Epithelial cell of prostate (primary cell): ENCODE data around the gene DRD3.

Experiments
- DNase-seq: peaks from one replicate; pipeline ENCODE4 v3.0.0-alpha.2; 2011; ENCODE audit warnings: low read depth, low spot score
- H3K27ac ChIP-seq: fragments of 450-650 bp; 2 replicates; pipeline ENCODE4 v1.5.1; 2017; ENCODE audit warnings: mild to moderate bottlenecking

DRD3 gene

DNA sequence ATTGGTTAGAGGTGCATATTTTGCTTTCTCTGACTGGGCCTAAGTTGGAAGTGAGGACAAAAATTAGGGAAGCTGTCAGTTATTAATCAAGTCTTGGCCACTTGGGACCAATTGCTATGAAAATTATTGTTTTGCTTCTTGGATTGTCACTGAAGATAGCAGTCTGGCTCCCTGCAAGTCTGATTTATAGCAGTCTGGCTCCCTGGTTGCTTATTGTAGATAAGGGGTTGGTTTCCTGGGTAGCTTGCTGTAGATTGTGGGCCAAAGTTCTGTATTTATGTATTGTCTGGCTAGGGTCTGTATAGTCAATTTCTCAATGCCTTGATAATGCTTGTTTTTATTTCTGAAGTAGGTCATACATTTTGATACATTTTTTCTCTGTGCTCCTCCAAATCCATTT lies 13.3 kb upstream of the DRD3 start:
- DNase-seq = no peak
- H3K27ac ChIP-seq = no peak overlapping the region

DNA sequence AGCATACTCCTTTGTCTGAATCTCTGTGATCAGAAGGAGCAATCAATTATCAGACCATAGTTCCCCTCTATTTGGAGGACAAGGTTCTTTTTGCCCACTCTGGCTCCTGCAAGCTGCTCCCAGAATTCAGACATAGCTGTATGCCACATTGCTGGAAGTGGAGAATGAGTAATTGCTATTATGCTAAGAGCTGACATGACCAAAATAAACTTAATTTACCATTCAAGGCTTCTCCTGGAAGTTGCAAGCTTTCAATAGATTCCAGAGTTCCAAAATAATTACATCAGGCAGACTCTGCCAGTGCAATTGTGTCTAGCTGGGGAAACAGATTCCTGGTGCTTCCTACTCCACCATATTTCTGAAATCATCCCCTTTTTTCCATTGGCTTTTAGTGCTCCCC lies 7.6 kb upstream of the DRD3 start:
- H3K27ac ChIP-seq = no peak overlapping the region
- no peak for DNase-seq

DNA sequence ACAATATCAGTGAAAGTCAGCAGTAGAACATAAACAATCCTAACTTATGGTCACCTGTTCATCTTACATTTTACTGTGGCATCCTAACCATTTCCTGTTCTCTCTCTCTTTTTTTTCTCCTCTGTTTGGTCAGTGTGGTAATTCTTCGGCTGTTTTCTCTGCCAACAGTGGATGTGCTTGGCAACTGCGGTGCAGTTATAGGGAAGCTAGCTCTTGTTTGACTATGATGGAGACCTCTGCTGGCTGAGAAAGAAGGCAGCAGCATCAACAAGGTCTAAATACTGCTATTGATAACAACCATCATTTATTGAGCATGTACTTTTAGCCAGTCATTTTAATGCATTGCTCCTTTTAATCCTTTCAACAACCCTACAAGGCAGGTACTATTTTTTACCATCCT lies 723 bp upstream of the DRD3 start:
- no peak overlapping the region for H3K27ac ChIP-seq
- DNase-seq = no peak

DNA sequence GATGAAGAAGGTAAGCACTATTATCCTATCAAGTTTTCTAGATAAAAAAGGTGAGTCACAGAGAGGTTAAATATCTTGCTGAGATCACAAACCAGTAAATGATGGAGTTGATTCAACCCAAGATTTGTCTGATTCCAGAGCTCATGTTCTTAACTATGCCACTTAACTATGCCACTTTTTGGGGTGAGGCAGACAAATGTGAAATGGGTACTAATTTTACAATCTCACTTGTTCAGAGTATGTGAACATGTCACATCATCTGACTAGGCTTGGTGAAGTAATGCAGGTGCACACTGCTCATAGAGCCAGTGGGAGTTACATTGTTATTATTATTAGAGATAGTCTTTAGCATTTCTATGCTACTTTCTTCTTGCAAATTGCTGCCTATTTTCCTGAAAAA lies 2.0 kb downstream of the DRD3 start:
- no peak for DNase-seq
- no peak overlapping the region for H3K27ac ChIP-seq

DNA sequence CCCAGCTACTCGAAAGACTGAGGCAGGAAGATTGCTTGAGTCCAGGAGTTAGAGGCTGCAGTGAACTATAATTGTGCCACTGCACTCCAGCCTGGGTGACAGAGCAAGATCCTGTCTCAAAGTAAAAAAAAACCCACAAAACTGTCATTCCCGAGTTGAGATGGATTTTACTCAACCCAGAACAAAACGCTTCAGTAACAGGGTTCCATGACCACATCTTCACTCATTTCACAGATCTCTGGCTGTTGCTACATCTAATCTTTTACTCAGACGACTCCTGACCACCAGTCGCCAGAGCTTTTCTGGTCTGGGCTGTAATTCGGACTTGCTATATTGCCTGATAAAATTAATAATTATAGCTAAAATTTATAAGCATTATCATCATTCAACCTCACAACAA lies 2.4 kb downstream of the DRD3 start:
- H3K27ac ChIP-seq = no peak overlapping the region
- DNase-seq = no peak

DNA sequence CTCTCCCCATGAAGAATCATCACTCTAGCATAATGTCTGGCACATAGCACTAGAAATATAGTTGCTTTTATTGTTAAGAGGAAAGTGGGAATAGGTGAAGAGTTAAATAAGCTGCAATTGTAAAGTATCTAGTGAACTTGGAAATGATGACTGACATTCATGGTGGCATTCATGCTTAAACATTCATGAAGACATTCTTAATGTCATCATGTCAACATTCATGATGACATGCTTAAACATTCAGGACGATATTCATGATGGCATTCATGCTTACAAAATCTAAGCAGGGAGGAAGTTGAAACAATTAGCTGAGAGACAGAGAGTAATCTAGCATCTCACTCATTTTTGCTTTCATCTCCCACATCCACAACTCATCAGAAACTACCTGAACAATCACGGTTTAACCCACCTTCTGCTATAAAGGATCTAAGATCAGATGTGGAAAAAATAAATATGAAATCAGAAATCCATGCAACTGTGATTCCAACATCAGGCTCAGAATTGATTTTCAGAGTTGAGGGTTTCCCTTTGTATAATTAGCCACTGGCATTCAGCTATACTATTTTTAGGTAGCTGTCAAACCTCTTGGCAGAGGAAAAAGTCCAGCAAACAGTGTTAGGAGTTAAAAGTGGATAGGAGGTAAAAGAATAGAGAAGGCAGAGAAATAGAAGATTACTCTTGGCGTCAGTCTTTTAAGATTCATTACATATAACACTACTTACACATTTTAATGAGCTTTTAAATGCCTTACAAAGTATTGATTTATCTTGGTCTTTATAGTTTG lies 3.5 kb downstream of the DRD3 start:
- H3K27ac ChIP-seq = no peak overlapping the region
- no peak for DNase-seq

DNA sequence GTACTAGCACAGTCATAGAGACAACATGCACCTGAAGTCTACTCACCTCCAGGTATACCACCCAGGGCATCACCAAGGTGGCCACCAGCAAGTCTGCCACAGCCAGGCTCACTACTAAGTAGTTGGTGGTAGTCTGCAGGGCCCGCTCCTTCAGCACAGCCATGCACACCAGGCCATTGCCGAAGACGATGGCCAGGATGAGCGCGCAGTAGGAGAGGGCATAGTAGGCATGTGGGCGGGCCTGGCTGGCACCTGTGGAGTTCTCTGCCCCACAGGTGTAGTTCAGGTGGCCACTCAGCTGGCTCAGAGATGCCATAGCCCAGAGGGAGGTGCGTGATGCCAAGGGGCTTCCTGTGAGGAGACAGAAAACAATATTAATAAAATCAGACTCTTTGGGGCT lies 7.2 kb downstream of the DRD3 start:
- no peak overlapping the region for H3K27ac ChIP-seq
- DNase-seq = no peak

DNA sequence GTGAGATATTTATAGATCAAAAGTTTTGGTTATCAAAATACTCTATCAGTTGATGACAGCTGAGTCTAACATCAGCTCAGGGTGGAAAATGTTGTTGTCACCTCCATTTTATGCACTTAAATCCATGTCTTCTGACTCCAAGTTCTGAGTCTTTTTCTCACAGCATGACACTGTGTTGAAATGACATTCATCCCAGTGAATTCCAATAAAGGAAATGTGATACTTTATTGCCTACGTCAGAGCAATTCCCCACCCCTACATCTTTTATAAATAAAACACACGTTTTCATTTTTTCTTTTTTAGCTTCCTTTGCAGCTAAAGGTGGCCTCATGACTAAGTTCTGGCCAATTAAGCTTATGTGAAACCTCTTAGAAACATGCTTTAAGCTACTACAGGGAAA lies 10.7 kb downstream of the DRD3 start:
- no peak for DNase-seq

DNA sequence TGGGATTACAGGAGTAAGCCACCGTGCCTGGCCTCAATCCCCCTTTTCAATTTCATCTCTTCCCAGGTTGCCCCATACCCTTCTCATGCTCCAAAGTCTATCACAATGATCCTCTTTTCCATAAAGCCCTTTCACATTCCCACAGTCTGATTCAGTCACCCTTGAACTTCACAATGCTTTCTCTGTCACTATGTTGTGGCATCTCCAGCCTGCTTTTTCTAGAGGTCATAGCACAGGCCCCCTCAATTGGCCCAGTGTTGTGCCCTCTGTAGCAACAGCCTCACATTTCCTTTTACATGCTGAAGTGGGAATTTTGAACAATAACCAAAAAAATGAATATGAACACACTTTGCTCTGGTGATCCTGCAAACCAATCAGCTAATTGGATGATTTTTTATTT lies 21.5 kb downstream of the DRD3 start:
- no peak overlapping the region for H3K27ac ChIP-seq
- DNase-seq = no peak

More for the DNA sequence above, 10.7 kb downstream of the DRD3 start:
- H3K27ac ChIP-seq = no peak overlapping the region

DNA sequence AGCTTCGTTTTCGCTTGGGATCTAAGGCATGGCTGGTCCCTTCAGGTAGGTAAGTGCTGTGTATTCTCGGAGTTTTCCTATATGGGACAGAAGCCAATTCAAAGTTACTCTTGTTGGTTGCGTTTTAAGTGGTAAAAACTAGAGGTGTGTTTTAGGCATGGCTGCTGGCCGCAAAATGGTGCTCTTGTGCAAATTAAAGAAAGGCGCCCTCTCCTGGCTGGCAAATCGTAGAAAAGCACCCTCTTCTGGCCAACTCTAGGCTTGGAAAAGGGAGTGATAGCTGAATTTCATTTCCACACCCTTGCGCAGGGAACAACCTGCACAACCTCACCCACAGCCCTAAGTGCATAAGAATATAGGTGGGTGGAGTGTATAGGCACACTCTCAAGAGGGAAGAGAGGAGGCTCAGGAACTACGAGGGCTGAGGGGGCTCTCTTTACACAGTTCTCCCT lies 23.5 kb downstream of the DRD3 start:
- DNase-seq = no peak
- H3K27ac ChIP-seq = no peak overlapping the region

DNA sequence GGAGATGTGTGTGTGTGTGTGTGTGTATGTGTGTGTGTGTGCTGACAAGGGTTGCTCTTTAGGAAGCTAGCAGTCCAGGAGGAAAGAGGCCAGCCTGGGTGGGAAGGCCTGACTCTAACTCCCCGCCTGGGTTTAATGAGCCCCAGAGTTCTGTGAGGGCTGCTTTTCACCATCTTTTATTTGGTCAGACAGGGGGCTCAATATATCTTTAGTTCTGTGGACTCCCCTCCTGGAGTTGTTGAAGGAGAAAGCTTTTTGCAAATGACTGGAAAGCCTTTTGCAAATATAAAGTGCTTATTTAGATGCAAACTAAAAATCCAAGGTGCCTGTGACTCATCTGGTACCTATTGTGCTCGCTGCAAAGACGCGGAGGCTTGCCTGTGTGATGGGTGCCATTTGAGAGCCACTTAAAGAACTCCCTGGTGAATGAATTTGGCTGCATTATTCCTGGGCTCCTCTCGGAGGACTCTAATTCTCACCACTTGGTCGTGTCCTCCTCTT lies 24.5 kb downstream of the DRD3 start:
- H3K27ac ChIP-seq = no peak overlapping the region
- DNase-seq = no peak

DNA sequence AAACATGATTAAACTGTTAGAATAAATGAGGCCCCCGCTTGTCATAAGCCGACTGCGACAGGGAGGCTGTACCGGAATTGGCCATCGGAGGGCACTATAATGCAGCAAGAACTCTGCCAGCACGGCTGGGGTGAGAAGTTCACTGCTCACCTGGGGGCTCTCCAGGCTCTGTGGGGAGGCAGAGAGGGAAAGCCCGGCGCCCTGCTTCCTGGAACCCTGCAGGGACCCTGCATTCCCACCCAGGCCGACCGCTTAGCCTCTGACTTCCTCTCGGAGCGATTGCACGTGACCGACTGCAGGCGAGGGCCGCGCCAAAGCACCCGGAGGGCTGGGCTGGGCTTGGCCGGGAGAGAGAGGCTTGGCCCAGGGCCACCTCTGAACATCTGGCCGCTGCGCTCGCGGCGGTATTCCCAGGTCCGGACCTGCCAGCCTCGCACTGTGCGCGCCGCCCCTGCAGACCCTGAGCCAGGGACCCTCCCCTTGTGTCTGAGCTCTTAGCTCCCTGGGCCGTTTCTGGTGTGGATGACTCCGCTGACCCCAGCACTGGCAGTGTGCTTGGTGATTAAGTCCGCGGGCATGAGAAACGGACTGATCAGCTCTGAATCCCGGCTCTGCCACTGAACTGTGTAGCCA lies 26.2 kb downstream of the DRD3 start:
- no peak overlapping the region for H3K27ac ChIP-seq
- no peak for DNase-seq

DNA sequence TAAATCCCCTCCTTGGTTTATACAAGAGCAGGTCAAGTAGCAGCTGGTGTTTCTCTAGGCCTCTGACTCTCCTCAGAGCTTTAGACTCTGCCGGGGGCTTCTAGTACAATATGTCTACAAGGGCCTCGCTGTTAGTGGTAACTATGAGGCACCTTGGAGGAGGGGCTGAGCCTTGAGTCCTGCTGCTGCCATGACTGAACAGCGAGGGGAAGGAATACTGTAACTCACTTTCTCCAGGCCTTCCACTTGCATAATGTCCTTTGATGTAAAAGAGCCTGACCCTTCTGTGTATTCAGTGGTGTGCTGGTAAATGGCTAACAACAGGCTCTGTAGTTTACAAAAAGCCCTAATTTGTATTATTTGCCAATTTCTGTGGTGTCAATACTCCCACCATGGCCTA lies 27.8 kb downstream of the DRD3 start:
- no peak for DNase-seq
- no peak overlapping the region for H3K27ac ChIP-seq

DNA sequence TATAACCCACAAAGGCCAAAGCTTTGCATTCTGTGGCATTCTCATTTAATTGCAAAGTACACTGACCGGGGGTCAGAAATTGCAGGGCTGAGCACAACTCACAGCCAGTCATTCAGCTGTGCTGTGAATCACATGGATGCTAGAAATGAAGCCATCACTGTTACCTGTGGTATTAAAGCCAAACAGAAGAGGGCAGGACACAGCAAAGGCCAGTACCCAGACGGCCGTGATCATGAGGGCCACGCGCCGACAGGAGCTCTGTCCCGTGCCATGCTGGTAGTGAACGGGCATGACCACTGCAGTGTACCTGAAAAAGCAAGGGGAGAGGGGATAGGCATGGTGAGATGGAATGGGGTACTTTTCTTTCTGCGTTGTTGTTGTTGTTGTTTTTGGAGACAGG lies 31.6 kb downstream of the DRD3 start:
- no peak for DNase-seq
- no peak overlapping the region for H3K27ac ChIP-seq

DNA sequence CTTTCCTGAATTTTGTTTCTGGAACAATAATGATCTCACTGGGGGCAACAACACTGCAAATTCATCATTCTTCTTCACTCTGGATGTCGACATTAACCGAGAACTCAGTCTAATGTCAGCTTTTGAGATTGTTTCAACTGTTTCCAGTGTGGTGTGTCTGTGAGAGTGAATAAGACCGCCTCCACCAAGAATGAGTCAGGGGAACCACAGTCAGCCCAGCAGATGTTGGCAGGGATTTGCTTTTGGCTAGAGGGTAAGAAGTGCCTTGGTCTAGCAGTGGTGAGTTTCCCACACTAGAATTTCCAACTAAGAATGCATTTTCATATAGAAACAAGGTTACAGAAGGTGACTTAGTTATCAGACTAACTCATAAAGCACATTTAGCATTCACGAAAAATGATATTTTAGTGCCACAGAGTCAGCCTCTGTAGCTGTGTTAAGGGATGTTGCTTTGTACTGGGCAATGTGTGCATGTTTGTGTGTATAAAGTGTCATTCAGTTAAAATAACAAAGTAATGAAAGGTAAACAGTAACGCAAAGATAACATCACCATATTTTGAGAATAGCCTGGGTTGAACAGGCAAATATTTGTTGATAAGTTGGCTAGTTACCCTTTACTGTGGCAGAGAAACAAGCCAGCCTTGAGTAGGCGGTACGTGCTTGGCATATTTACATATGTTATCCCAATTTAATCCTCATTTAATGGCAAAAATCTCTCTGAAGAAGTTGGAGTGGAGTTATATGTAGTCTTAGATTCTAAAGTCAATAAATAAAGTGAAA lies 33.8 kb downstream of the DRD3 start:
- H3K27ac ChIP-seq = no peak overlapping the region
- DNase-seq = no peak

DNA sequence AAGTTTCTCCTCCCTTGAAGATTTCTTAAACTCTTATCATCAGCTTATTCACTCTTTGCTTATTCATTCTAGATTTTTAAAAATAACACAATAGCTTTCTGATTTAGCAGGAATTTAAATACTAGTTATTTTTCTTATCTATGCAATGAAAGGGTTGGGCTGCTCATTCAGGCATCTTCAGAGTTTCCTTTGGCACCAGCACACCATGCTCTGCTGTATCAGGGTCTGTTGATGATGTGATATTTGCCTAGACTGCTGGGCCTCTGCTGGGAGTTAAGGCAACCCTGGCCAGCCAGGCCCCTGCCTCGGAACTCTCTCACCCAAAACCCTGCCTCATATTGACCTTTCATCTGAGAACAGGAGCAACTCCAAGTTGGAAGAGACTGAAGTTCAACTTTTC lies 35.0 kb downstream of the DRD3 start:
- no peak for DNase-seq
- no peak overlapping the region for H3K27ac ChIP-seq

DNA sequence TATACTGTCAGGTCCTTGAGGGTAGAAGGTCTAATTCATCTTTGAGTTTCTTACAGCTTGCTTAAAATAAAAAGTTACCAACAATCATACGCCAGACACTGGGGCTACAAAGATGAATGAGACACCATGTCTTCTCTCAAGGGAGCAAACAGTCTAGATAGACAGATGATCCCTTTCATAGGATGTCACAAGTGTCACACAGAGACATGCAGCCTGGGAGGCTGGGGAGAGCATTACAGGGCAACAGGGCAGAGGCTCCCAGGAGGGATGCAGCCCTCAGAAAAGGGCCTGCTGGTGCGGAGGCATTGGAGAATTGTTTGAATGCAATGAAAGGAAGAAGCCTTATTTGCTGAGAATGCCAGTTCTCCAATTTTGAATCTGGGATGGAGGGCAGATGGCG lies 39.0 kb downstream of the DRD3 start:
- no peak overlapping the region for H3K27ac ChIP-seq
- DNase-seq = no peak

DNA sequence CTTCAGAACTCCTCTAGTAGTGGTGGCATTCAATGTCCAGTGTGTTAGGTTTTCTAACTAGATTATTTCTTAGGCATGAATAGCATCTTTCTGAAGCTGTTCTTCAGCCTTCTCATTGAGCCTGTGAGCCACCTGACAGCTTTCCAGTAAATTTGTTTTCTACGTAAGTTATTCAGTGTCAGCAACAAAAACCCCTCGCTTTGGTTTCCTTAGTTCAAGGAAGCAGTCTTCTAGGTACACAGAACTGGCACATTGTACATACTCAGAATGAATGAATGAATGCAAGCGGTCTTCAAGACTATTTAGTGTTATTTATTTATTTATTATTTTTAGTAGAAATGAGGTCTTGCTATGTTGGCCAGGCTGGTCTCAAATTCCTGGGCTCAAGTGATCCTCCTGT lies 44.9 kb downstream of the DRD3 start:
- DNase-seq = no peak
- no peak overlapping the region for H3K27ac ChIP-seq

DNA sequence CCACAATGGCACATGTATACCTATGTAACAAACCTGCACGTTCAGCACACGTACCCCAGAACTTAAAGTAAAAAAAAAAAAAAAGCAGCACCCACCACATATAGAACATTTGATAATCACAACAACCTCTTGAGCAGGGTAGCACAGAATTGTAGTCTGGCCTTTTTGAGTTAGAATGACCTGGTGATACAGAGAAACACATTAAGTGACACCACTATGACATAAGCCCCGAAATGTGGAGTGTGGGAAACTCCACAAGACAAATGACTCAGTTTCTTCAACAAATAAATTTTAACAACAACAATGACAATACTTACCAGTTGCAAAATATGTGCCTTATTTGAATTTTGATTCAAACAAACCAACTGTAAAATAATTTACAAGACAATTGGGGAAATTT lies 46.4 kb downstream of the DRD3 start:
- no peak overlapping the region for H3K27ac ChIP-seq
- no peak for DNase-seq

DNA sequence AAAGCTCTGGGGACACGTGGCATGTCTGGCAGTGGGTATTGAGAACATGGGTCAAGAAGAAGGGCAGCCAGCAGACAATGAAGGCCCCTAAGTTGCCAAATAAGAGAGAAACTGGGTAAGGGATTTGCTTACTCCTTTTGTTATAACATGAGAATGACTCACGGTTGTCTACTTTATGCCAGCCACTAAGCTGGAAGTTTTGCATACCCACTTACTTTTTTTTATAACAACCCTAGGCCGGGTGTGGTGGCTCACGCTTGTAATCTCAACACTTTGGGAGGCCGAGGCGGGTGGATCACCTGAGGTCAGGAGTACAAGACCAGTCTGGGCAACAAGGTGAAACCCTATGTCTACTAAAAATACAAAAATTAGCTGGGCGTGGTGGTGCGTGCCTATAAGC lies 50.0 kb downstream of the DRD3 start:
- H3K27ac ChIP-seq = no peak overlapping the region
- no peak for DNase-seq

DNA sequence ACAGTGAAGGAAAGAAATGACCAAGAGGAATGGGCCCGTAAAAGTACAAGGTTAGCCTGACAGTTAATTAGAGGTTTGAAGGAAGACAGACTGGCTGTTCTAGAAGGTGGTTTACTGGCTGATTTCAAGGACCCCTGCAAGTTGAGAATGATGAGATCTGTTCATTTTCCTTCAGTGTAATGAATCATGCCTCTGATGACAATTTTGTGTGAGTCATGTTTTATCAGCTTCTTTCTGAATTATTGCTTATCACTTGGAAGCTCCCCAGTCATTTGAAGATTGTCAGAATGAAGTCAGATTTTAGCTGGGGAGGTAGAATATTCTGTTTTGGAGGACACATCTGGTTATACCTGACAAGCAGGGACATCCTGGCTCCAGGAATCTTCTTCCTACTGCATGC lies 50.6 kb downstream of the DRD3 start:
- no peak overlapping the region for H3K27ac ChIP-seq
- no peak for DNase-seq
